Measurements from ENCODE around the gene HCLS1.

HCLS1 gene

GRCh38 chr3:121660356-121661171 lies at the start of gene HCLS1:
Gene HCLS1, minus strand, starts transcription at chr3:121660903. Its CDS starts 2,556 bp downstream, at chr3:121658347.
- no peak for TF ChIP-seq CTCF (IDR thresholded peaks at IDR 0.05; ENCODE audit: low read depth, low read length)
- no peak for DNase-seq (ENCODE audit: extremely low read depth, low read depth)

- no peak for TF ChIP-seq CTCF (IDR thresholded peaks at IDR 0.05; ENCODE audit: low read depth, low read length)
- no peak for DNase-seq (ENCODE audit: extremely low read depth, low read depth)
Measured at GRCh38 chr3:121710347-121710746, 49.6 kb upstream of the HCLS1 start.

- no peak for TF ChIP-seq CTCF (IDR thresholded peaks at IDR 0.05; ENCODE audit: low read depth, low read length)
Measured at GRCh38 chr3:121707531-121708273, 47.0 kb upstream of the HCLS1 start.

GRCh38 chr3:121705541-121705940 lies 44.8 kb upstream of the HCLS1 start:
- TF ChIP-seq CTCF (IDR thresholded peaks at IDR 0.05; ENCODE audit: low read depth, low read length) = no peak
- no peak for DNase-seq (ENCODE audit: extremely low read depth, low read depth)

More at GRCh38 chr3:121707531-121708273, 47.0 kb upstream of the HCLS1 start:
- DNase-seq (ENCODE audit: extremely low read depth, low read depth) = no peak

GRCh38 chr3:121703973-121704372 lies 43.3 kb upstream of the HCLS1 start:
- no peak for TF ChIP-seq CTCF (IDR thresholded peaks at IDR 0.05; ENCODE audit: low read depth, low read length)
- no peak for DNase-seq (ENCODE audit: extremely low read depth, low read depth)

GRCh38 chr3:121698901-121699300 lies 38.2 kb upstream of the HCLS1 start:
- no peak for DNase-seq (ENCODE audit: extremely low read depth, low read depth)
- TF ChIP-seq CTCF (IDR thresholded peaks at IDR 0.05; ENCODE audit: low read depth, low read length) = no peak

- no peak for DNase-seq (ENCODE audit: extremely low read depth, low read depth)
- TF ChIP-seq CTCF (IDR thresholded peaks at IDR 0.05; ENCODE audit: low read depth, low read length) = no peak
Measured at GRCh38 chr3:121698476-121698875, 37.8 kb upstream of the HCLS1 start.

All from AG09319 (cell line).